GM10847 (cell line): ENCODE measurements around the gene TRIM39.

Source experiments
- POLR2A ChIP-seq: IDR thresholded peaks from 2 replicates; pipeline ENCODE4 v1.6.1; 2011; ENCODE audit not compliant: insufficient read length; ENCODE audit errors: extremely low read depth

TRIM39 gene

GRCh38 chr6:30322527-30323501 is 3.9 kb upstream of the TRIM39 start:
- TF ChIP-seq POLR2A: no peak

GRCh38 chr6:30323806-30324205 is 2.9 kb upstream of the TRIM39 start:
- TF ChIP-seq POLR2A: no peak

GRCh38 chr6:30325150-30325872 is 1.4 kb upstream of the TRIM39 start:
- no peak for TF ChIP-seq POLR2A

DNA sequence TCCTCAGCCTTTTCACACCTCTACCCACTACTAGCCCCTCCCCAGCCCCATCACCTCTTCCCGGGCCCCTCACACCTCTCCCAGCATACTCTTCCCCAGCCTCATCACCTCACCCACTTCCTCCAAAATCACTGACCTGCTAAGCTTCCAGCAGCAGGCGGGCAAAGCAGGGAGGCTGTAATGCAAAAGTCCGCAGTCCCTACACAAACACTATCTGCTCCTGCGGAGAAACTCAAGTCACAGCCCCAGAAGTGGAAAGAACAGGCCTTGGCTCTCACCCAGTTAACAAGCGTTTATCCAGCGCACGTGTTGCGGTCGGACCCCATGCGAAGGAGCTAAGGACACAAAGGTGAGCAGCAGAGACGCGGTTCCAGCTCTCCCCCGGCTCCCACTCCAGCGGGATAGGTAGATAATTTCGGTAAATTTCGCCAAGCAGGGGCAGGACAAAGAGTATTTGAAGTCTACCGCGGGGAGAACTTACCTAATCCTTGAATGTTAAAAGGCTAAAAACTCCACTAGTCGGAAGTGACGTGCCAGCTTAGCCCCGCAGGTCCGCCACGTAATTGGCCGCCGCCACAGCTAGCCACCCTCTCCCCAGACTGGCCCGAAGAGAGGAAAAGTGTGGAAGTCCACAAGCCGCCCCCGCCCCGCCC is 728 bp upstream of the TRIM39 start:
- no peak for TF ChIP-seq POLR2A

- TF ChIP-seq POLR2A: no peak
Measured at GRCh38 chr6:30327232-30327746, 562 bp downstream of the TRIM39 start.

- TF ChIP-seq POLR2A: no peak
Measured at GRCh38 chr6:30328397-30328796, 1.7 kb downstream of the TRIM39 start.

DNA sequence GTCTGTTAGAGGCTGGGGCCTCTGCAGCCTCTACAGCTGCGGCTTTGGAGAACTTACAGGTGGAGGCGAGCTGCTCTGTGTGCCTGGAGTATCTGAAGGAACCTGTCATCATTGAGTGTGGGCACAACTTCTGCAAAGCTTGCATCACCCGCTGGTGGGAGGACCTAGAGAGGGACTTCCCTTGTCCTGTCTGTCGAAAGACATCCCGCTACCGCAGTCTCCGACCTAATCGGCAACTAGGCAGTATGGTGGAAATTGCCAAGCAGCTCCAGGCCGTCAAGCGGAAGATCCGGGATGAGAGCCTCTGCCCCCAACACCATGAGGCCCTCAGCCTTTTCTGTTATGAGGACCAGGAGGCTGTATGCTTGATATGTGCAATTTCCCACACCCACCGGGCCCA is 2.6 kb downstream of the TRIM39 start:
- TF ChIP-seq POLR2A: no peak

- TF ChIP-seq POLR2A: no peak
Measured at GRCh38 chr6:30331981-30332380, 5.3 kb downstream of the TRIM39 start.

DNA sequence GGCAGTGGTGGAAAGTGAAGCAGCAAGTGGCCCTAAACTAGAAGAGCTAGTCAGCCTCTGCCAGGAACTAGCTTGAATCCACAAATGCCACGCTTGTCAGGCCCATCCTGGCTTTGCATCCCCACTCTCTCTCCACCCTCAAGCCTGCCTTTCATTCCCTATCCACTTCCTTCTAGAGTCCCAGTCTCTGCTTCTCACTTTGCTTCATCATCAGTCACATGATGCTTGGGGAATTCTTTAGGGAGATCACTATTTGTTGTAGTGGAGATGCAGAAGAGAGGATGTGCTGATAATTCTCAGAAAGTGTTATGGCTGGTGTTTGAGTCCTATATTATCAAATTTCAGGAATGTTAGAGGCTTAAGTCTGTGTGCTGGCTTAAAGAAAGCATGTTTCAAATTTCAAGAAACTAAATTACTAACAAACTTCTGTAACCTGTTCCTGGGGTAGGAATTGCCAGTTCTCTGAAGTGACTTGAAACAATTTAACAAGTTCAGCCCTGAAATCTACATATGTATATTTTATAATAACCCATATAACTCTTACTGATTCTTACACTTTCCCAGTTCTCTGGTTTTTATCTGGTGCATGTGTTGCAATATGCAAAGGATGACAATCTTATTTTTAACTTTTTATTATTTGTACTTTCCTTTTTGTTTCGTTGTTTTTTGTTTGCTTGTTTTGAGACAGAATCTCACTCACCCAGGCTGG is 7.5 kb downstream of the TRIM39 start:
- no peak for TF ChIP-seq POLR2A

GRCh38 chr6:30340589-30341054 is 13.9 kb downstream of the TRIM39 start:
- TF ChIP-seq POLR2A: no peak

DNA sequence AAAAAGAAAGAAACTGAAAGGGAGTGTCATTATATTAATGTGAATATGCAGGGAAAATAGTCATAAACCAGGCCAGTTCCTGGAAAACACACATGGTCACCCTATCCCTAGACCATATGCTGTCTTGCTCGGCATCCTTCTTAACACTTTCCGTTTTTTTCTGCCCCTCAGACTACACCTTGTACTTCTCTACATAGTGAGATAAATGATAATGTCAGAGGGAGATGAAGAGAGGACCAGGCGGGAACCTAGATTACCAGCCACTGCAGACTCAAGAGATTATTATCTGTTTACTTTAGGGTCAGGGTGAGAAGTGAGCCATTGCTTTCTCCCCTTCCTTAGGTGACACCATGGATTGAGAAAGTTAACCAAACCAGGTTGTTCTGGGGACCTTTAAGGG is 14.5 kb downstream of the TRIM39 start:
- TF ChIP-seq POLR2A: no peak

GRCh38 chr6:30341728-30342127 is 15.0 kb downstream of the TRIM39 start:
- TF ChIP-seq POLR2A: no peak

DNA sequence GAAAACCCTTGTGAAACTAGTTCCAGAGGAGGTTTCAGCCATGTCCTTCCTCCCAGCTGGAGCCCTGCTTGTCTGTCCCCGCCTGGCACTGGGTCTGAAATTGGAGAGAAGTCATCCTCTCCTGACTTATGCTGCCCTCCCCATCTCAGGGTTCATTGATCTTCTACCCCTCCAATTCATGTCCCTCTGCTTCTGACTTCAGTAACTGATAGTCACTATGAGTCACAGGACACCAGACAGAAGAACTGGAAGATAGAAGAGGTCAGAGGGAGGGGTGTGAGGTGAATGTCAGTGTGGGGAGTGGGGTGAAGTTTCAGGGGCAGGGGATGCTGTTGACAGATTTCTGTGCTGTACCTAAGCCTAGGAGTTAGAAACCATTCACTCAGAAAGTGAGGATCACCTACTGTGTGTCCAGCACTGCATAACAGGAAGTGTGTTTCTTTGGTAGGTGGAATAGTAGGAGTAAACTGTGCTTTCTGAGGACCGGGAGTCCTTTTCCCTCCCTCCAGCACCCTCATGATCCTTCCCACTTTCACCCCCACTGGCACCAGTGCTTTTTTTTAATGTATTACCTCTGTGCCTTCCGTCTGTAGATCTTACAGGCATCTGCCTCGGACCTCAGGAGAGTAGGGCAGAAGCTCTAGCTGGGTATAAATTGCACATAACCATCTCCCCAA is 17.6 kb downstream of the TRIM39 start:
- TF ChIP-seq POLR2A: no peak
